Adrenal gland (tissue), 12 donors: ENCODE results near the gene SLC22A3. TPM values are rescaled to one million over a fixed set of nuclear protein-coding genes. Genes with fewer than 3 reads are reported as not detected.
"Not testable (repeated sequence)": the region's sequence is repeated elsewhere in the genome, so short reads cannot be mapped to it uniquely, and the experiment has no call there.

Experiments
- DNase-seq, 7 donors: peaks; one replicate each; pipeline ENCODE4 v3.0.0-alpha.2; 2019 to 2020
- H3K27ac ChIP-seq, 5 donors: fragments of 200-600 bp; sonication (generic) in 4 of 5; 1 replicate in 3 of 5; 2 replicates in 2 of 5; pipeline versions ENCODE4 v1.5.1 to v1.8.0; 2016 to 2020; ENCODE audit warnings: mild to moderate bottlenecking in 1 of 5
- H3K27me3 ChIP-seq: fragments of 200-600 bp; 2 replicates; pipeline ENCODE4 v1.8.0; 2021
- H3K36me3 ChIP-seq, 2 donors: fragments of 200-600 bp; replicated peaks in 1 of 2; 1 replicate in 1 of 2; 2 replicates in 1 of 2; pipeline versions ENCODE4 v1.5.1 to v1.8.0; 2018 to 2022
- H3K4me1 ChIP-seq, 2 donors: fragments of 200-600 bp; replicated peaks in 1 of 2; 1 replicate in 1 of 2; 2 replicates in 1 of 2; pipeline versions ENCODE4 v1.5.1 to v1.8.0; 2018 to 2021
- H3K4me3 ChIP-seq, 4 donors: fragments of 200-600 bp; sonication (generic) in 3 of 4; one replicate each; pipeline ENCODE4 v1.5.1; 2016 to 2018
- H3K9me3 ChIP-seq, 3 donors: fragments of 200-600 bp; sonication (generic) in 1 of 3; replicated peaks in 1 of 3; 1 replicate in 2 of 3; 2 replicates in 1 of 3; pipeline versions ENCODE4 v1.5.1 to v1.8.0; 2016 to 2021
- CTCF ChIP-seq, 6 experiments: fragments of 450-650 bp in 4 of 6; fragments of 200-600 bp in 2 of 6; sonication (generic) in 1 of 6; IDR thresholded peaks; 1 replicate in 5 of 6; 2 replicates in 1 of 6; pipeline versions ENCODE4 v1.5.1 to v1.8.0; 2016 to 2021; ENCODE audit warnings: antibody characterized with exemption in 6 of 6, mild to moderate bottlenecking in 2 of 6, moderate library complexity in 1 of 6
- POLR2A ChIP-seq, 2 donors: fragments of 450-650 bp; IDR thresholded peaks; one replicate each; pipeline ENCODE4 v1.6.1; 2017; ENCODE audit warnings: antibody characterized with exemption in 2 of 2, mild to moderate bottlenecking in 2 of 2, moderate library complexity in 1 of 2
- WGBS, 4 donors: extraction: QIAGEN DNeasy Blood & Tissue Kit in 2 of 4; methylation state at CpG; one replicate each; pipeline versions ENCODE4 v1.1.5 to v1.1.7; 2013 to 2017; 5-methylcytosine and 5-hydroxymethylcytosine counted together
- intact Hi-C, 2 donors: fragments of 100-400 bp; cut with DNase I; formaldehyde crosslinking; loops; one replicate each; pipeline versions ENCODE4 v1.14.1 to v1.15.0; 2022 to 2023
- polyA plus RNA-seq, 3 donors: library from polyadenylated mRNA; stranded (reverse); fragments of 200-250 nt in 2 of 3; fragments of 350-450 nt in 1 of 3; fragmentation: Illumina TruSeq in 1 of 3; extraction: RNeasy Lipid Tissue Mini Kit (QIAGEN cat#74804) in 1 of 3; gene quantifications; one replicate each; pipeline ENCODE4 v1.2.3, GENCODE V29; 2013 to 2014
- total RNA-seq, 9 donors: library from RNA; depleted of rRNA in 4 of 9; stranded (reverse); fragments of >200 nt in 4 of 9; fragments of 120-200 nt in 1 of 9; fragmentation: NEBNext Ultra II Directional in 1 of 9; extraction: Animal tissue kit (Norgen Biotek cat#: 25700) in 1 of 9; gene quantifications; one replicate each; pipeline versions ENCODE4 v1.1.0 to v1.2.4, GENCODE V29; 2013 to 2023
- donor health status: healthy with polysubstance abuse.
- donor health status: Bipolar disorder and iron deficiency.
- donor health status: DM: yes; HTN: yes; CAD: no.
- donor health status: DM: no; HTN: no; CAD: no.
- donor health status: DM: no; HTN: no; CAD: no.
- donor health status: DM: yes; HTN: yes; CAD: no.

The SLC22A3 gene
- total and polyA plus RNA-seq, 12 donors = 7.2 to 51.9 (median 31.2) TPM

GRCh38 chr6:160469153-160469552, 121.0 kb downstream of the SLC22A3 start:
- H3K27me3 ChIP-seq = no peaks in the 10 kb centered on the region
- intact Hi-C loops = no loop called here
- no peak overlapping the region for H3K4me3 ChIP-seq
- H3K4me1 ChIP-seq = no peaks in the 10 kb centered on the region
- 39 to 64% (median 47%) methylated on average over 2 of the region's 2 CpGs for WGBS, 4 donors
- no peaks in the 10 kb centered on the region for H3K36me3 ChIP-seq
- no peak overlapping the region for H3K27ac ChIP-seq
- no peak for DNase-seq
- no peak for TF ChIP-seq POLR2A (IDR thresholded peaks at IDR 0.05)
- no peak for TF ChIP-seq CTCF (IDR thresholded peaks at IDR 0.05)
- H3K9me3 ChIP-seq = no peaks in the 10 kb centered on the region

DNA sequence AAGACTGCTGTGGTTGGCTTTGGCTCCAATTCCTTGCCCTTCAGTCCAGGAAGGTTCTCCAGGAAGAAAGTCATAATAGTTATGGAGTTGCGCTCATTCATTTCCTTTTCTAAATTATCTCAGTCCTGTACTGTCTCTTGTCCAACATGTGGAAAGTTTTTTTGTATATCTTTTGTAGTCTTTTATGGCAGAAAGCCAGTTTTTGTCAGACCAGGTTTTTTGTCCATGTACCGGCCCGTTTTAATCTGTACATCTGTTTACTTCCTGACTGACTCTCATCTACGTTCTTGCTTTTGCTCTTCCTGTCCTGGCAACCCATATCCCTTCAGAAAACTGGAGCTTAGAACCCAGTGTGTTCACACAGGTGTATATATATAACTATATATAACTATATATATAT, 127.9 kb downstream of the SLC22A3 start:
- H3K27me3 ChIP-seq, DNase-seq, intact Hi-C loops, H3K4me1 ChIP-seq, H3K27ac ChIP-seq, H3K36me3 ChIP-seq, H3K9me3 ChIP-seq, H3K4me3 ChIP-seq: not testable (repeated sequence)
- 48 to 67% (median 57%) methylated on average over 4 of the region's 4 CpGs for WGBS, 4 donors

- WGBS, 4 donors = 89 to 97% (median 92%) methylated on average over 4 of the region's 4 CpGs
- H3K36me3 ChIP-seq, H3K4me1 ChIP-seq, DNase-seq, H3K9me3 ChIP-seq, intact Hi-C loops, H3K27ac ChIP-seq, H3K4me3 ChIP-seq, H3K27me3 ChIP-seq: not testable (repeated sequence)
These were observed 128.9 kb downstream of the SLC22A3 start for GRCh38 chr6:160477072-160477471.

DNA sequence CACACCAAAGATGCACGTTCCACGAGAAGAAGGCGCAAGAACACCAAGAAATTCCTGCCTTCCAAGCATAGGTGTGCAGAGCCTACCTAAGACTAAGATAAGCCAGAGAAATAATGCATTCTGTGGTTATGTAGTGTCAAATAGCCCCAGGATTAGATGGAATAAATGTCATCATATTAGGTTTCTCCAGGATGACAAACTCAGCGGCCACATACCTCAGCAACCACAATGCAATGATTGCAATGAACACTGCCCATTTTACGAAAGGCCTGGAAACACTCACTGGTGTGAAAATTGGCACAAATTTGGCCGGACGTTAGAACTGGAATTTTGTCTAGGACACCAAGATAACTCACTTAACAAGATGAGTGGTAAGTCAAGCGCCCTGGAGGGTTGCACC, 129.7 kb downstream of the SLC22A3 start:
- Histone ChIP-seq H3K4me3 (no peak overlapping the region), H3K36me3 (no peaks in the 10 kb centered on the region), H3K4me1 (no peaks in the 10 kb centered on the region), H3K27me3 (no peaks in the 10 kb centered on the region), H3K27ac (no peak overlapping the region), H3K9me3 (no peaks in the 10 kb centered on the region)
- intact Hi-C loops = no loop called here
- DNase-seq = no peak
- WGBS, 4 donors = 86 to 92% (median 91%) methylated on average over 8 of the region's 8 CpGs
- no peak for TF ChIP-seq POLR2A (IDR thresholded peaks at IDR 0.05)
- no peak for TF ChIP-seq CTCF (IDR thresholded peaks at IDR 0.05)

- DNase-seq = no peak
- H3K27me3 ChIP-seq = no peaks in the 10 kb centered on the region
- TF ChIP-seq POLR2A (IDR thresholded peaks at IDR 0.05) (no peak), CTCF (IDR thresholded peaks at IDR 0.05) (no peak)
- no peak overlapping the region for H3K4me3 ChIP-seq
- WGBS, 4 donors = 88 to 91% (median 89%) methylated on average over 11 of the region's 11 CpGs
- H3K4me1 ChIP-seq = no peaks in the 10 kb centered on the region
- no peak overlapping the region for H3K27ac ChIP-seq
- no peaks in the 10 kb centered on the region for H3K36me3 ChIP-seq
- no peaks in the 10 kb centered on the region for H3K9me3 ChIP-seq
- intact Hi-C loops = no loop called here
These were observed 138.9 kb downstream of the SLC22A3 start for GRCh38 chr6:160487116-160487515.
